GM12878 (cell line): ENCODE results near the gene PATJ. TPM values are rescaled to one million over a fixed set of nuclear protein-coding genes. Genes with fewer than 3 reads are reported as not detected.

Experiments
- ATAC-seq: fragments of 200-7000 bp; cut with Tn5 transposase; 3 replicates; pipeline ENCODE4 v1.9.1; 2020; ENCODE audit warnings: mild to moderate bottlenecking, moderate library complexity
- BruUV-seq: library from RNA; stranded (reverse); fragments of 400-500 nt; replicated peaks from 2 replicates; lab custom pipeline; 2021; lab: Mats Ljungman, UMichigan
- CTCF ChIA-PET: fragments of 300-600 bp; sonication (Branson Sonifier 250); formaldehyde crosslinking; extraction: SDS; loops from one replicate; lab custom pipeline; 2021; ENCODE audit warnings: inconsistent platforms; lab: Yijun Ruan, JAX
- POLR2A ChIA-PET: fragments of 350-600 bp; formaldehyde crosslinking; extraction: SDS; loops from one replicate; lab custom pipeline; 2021; ENCODE audit warnings: inconsistent platforms; lab: Charles Lee
- RAD21 ChIA-PET: fragments of 300-600 bp; sonication (Branson Sonifier 250); formaldehyde crosslinking; loops from one replicate; lab custom pipeline; 2023; ENCODE audit warnings: antibody characterized with exemption; ENCODE audit not compliant: unreplicated experiment; lab: Charles Lee
- SMC1A ChIA-PET: fragments of 300-600 bp; sonication (Branson Sonifier 250); formaldehyde crosslinking; loops from one replicate; lab custom pipeline; 2023; ENCODE audit not compliant: unreplicated experiment, uncharacterized antibody; lab: Charles Lee
- DNase-seq: peaks from one replicate; pipeline ENCODE4 v3.0.0-alpha.2; 2011; ENCODE audit warnings: low read depth, low spot score
- FAIRE-seq: peaks from 3 replicates; lab custom pipeline; 2011; peaks lifted over from hg19 to GRCh38; lab: Jason Lieb, UNC
- H2AFZ ChIP-seq: 2 replicates; pipeline ENCODE4 v1.6.0; 2011; ENCODE audit warnings: low read depth, low read length, control low read depth; ENCODE audit not compliant: control insufficient read depth
- H3K27ac ChIP-seq: 2 replicates; pipeline ENCODE4 v1.5.1; 2011; ENCODE audit warnings: control low read depth; ENCODE audit not compliant: control insufficient read depth, insufficient read depth
- H3K27me3 ChIP-seq, 2 experiments: replicated peaks in 1 of 2; 2 replicates each; pipeline versions ENCODE4 v1.6.0 to v1.6.1; 2011; ENCODE audit warnings: low read length in 1 of 2; ENCODE audit not compliant: control insufficient read depth in 2 of 2, insufficient read depth in 2 of 2
- H3K36me3 ChIP-seq, 2 experiments: 2 replicates each; pipeline ENCODE4 v1.5.1; 2011; ENCODE audit warnings: low read length in 1 of 2; ENCODE audit not compliant: control insufficient read depth in 2 of 2, insufficient read depth in 2 of 2
- H3K4me1 ChIP-seq: 2 replicates; pipeline ENCODE4 v1.6.1; 2011; ENCODE audit warnings: mild to moderate bottlenecking, low read length, moderate library complexity, mixed read lengths; ENCODE audit not compliant: control insufficient read depth, insufficient read depth
- H3K4me2 ChIP-seq: 2 replicates; pipeline ENCODE4 v1.6.0; 2011; ENCODE audit warnings: control low read depth; ENCODE audit not compliant: control insufficient read depth, insufficient read depth
- H3K4me3 ChIP-seq: fragments of 200-600 bp; sonication (generic); 2 replicates; pipeline ENCODE4 v1.5.1; 2016
- H3K79me2 ChIP-seq: 2 replicates; pipeline ENCODE4 v1.6.0; 2011; ENCODE audit warnings: low read length; ENCODE audit not compliant: control insufficient read depth, insufficient read depth
- H3K9ac ChIP-seq: 2 replicates; pipeline ENCODE4 v1.8.0; 2011; ENCODE audit warnings: low read length, control low read depth, mixed read lengths; ENCODE audit not compliant: control insufficient read depth, insufficient read depth
- H3K9me3 ChIP-seq: replicated peaks from 3 replicates; pipeline ENCODE4 v1.5.1; 2011; ENCODE audit warnings: mild to moderate bottlenecking, low read length; ENCODE audit not compliant: control insufficient read depth, insufficient read depth
- H4K20me1 ChIP-seq: 2 replicates; pipeline ENCODE4 v1.6.0; 2011; ENCODE audit not compliant: control insufficient read depth, insufficient read depth
- CBFB ChIP-seq: IDR thresholded peaks from 2 replicates; pipeline ENCODE4 v1.6.1; 2016; ENCODE audit warnings: antibody characterized with exemption, low read depth
- CBX3 ChIP-seq: fragments of 200-600 bp; sonication (generic); IDR thresholded peaks from 2 replicates; pipeline ENCODE4 v1.6.1; 2016; ENCODE audit warnings: low read depth, borderline replicate concordance
- CREM ChIP-seq: IDR thresholded peaks from 2 replicates; pipeline ENCODE4 v1.6.1; 2014; ENCODE audit warnings: antibody characterized with exemption, low read depth
- CTCF ChIP-seq, 3 experiments: IDR thresholded peaks in 2 of 3; conservative IDR thresholded peaks in 1 of 3; 2 replicates each; pipeline ENCODE4 v1.5.1; 2011; ENCODE audit warnings: low read depth in 3 of 3, low read length in 3 of 3, mild to moderate bottlenecking in 3 of 3, control low read depth in 2 of 3, moderate library complexity in 2 of 3, inconsistent platforms in 1 of 3, mixed read lengths in 1 of 3; ENCODE audit not compliant: control insufficient read depth in 2 of 3, insufficient read depth in 1 of 3; ENCODE audit errors: extremely low read depth in 1 of 3
- E4F1 ChIP-seq: fragments of 450-650 bp; IDR thresholded peaks from 2 replicates; pipeline ENCODE4 v1.6.1; 2018; ENCODE audit warnings: borderline replicate concordance, mild to moderate bottlenecking; ENCODE audit not compliant: partially characterized antibody
- EED ChIP-seq: sonication (generic); IDR thresholded peaks from 2 replicates; pipeline ENCODE4 v1.6.1; 2016; ENCODE audit warnings: antibody characterized with exemption, low read depth
- EP300 ChIP-seq, 2 experiments: fragments of 150-350 bp in 1 of 2; IDR thresholded peaks; 2 replicates each; pipeline ENCODE4 v1.6.1; 2011 to 2012; ENCODE audit warnings: low read depth in 2 of 2, low read length in 2 of 2, borderline replicate concordance in 1 of 2, improper control_type of control experiment in 1 of 2, inconsistent platforms in 1 of 2; ENCODE audit not compliant: control insufficient read depth in 1 of 2
- GATAD2B ChIP-seq: fragments of 450-650 bp; conservative IDR thresholded peaks from 2 replicates; pipeline ENCODE4 v1.6.1; 2017; ENCODE audit warnings: low read depth, mild to moderate bottlenecking, moderate library complexity
- MXI1 ChIP-seq: fragments of 150-350 bp; IDR thresholded peaks from 2 replicates; pipeline ENCODE4 v1.6.1; 2011; ENCODE audit warnings: low read depth, mild to moderate bottlenecking, inconsistent platforms, low read length, improper control_type of control experiment
- NFXL1 ChIP-seq: fragments of 450-650 bp; IDR thresholded peaks from 2 replicates; pipeline ENCODE4 v1.6.1; 2017; ENCODE audit warnings: antibody characterized with exemption, mild to moderate bottlenecking, borderline replicate concordance
- NR2C2 ChIP-seq: IDR thresholded peaks from 2 replicates; pipeline ENCODE4 v1.6.1; 2011; ENCODE audit warnings: borderline replicate concordance, low read depth; ENCODE audit not compliant: control insufficient read depth, insufficient read length
- NRF1 ChIP-seq: conservative IDR thresholded peaks from 2 replicates; pipeline ENCODE4 v1.6.1; 2011; ENCODE audit warnings: mild to moderate bottlenecking, low read depth, low read length, improper control_type of control experiment
- SIX5 ChIP-seq: IDR thresholded peaks from 2 replicates; pipeline ENCODE4 v1.6.1; 2011; ENCODE audit warnings: mild to moderate bottlenecking, low read depth, low read length, moderate library complexity; ENCODE audit not compliant: severe bottlenecking
- SMAD5 ChIP-seq: IDR thresholded peaks from 2 replicates; pipeline ENCODE4 v1.6.1; 2016; ENCODE audit warnings: antibody characterized with exemption, low read depth
- STAT1 ChIP-seq: fragments of 450-650 bp; conservative IDR thresholded peaks from 2 replicates; pipeline ENCODE4 v1.6.1; 2014; ENCODE audit warnings: antibody characterized with exemption, mild to moderate bottlenecking
- TAF1 ChIP-seq: IDR thresholded peaks from 2 replicates; pipeline ENCODE4 v1.6.1; 2011; ENCODE audit warnings: mild to moderate bottlenecking, low read depth, low read length, borderline replicate concordance
- ZBTB40 ChIP-seq: fragments of 450-650 bp; IDR thresholded peaks from 2 replicates; pipeline ENCODE4 v1.6.1; 2016; ENCODE audit warnings: mild to moderate bottlenecking, moderate library complexity, borderline replicate concordance
- WGBS: methylation state at CpG from one replicate; pipeline ENCODE4 v1.1.6; 2016; ENCODE audit warnings: low lambda C conversion rate; ENCODE audit not compliant: insufficient replicate concordance, insufficient coverage; ENCODE audit errors: missing lambda C conversion rate; 5-methylcytosine and 5-hydroxymethylcytosine counted together
- in situ Hi-C: fragments of 300-500 bp; cut with MboI; formaldehyde crosslinking; loops from 9 replicates; pipeline ENCODE4 v1.14.3; 2018; ENCODE audit warnings: mixed read lengths
- intact Hi-C: fragments of 100-400 bp; cut with micrococcal nuclease; formaldehyde crosslinking; loops from one replicate; pipeline ENCODE4 v1.14.2; 2022; ENCODE audit not compliant: unreplicated experiment
- polyA plus RNA-seq, 11 experiments: library from polyadenylated mRNA; depleted of rRNA in 4 of 11; unstranded in 6 of 11; stranded (reverse) in 5 of 11; fragments of >200 nt; fragmentation: Nextera tagmentation in 4 of 11; fragmentation: Illumina TruSeq in 1 of 11; extraction: Ambion mirVana in 4 of 11; extraction: Trizol in 1 of 11; gene quantifications; 1 replicate in 1 of 11; 2 replicates in 10 of 11; pipeline versions ENCODE4 v1.2.1 to v1.2.3, GENCODE V29; 2011 to 2016; ENCODE audit warnings: inconsistent platforms in 2 of 11, missing spikeins in 2 of 11, low read depth in 1 of 11
- total RNA-seq, 4 experiments: library from RNA; depleted of rRNA in 3 of 4; stranded (reverse); fragments of >200 nt in 3 of 4; fragmentation: Illumina TruSeq in 1 of 4; extraction: Trizol in 1 of 4; gene quantifications; 2 replicates each; pipeline versions ENCODE4 v1.2.1 to v1.2.3, GENCODE V29; 2013 to 2021

The PATJ gene
- total and polyA plus RNA-seq, 10 of the 15 experiments (the other 5 are each of a cell fraction or from before 2014, with no cell fraction given): 2.8 to 13.9 (median 6.9) TPM

- in situ Hi-C loops: no loop called here
Measured at GRCh38 chr1:61756773-61757172, 14.5 kb downstream of the PATJ start.

More at GRCh38 chr1:61756773-61757172, 14.5 kb downstream of the PATJ start:
- BruUV-seq: no TSS peak
- Histone ChIP-seq H3K79me2 (no peaks in the 10 kb centered on the region), H3K4me3 (no peak overlapping the region), H3K9ac (no peak overlapping the region), H3K27me3 (no peaks in the 10 kb centered on the region), H3K9me3 (no peaks in the 10 kb centered on the region), H3K27ac (no peak overlapping the region), H3K36me3 (no peaks in the 10 kb centered on the region), H2AFZ (no peak overlapping the region), H3K4me2 (no peak overlapping the region), H4K20me1 (no peaks in the 10 kb centered on the region), H3K4me1 (no peaks in the 10 kb centered on the region)
- WGBS: 61% methylated on average over 3 of the region's 3 CpGs
- ATAC-seq (no peak), DNase-seq (no peak), FAIRE-seq (no peak)
- ChIA-PET SMC1A (no interaction called here), POLR2A (no interaction called here), CTCF (no interaction called here), RAD21 (no interaction called here)
- intact Hi-C loops: no loop called here
- TF ChIP-seq SIX5: no peak
- TF ChIP-seq SMAD5: no peak
- no peak for TF ChIP-seq CREM
- no peak for TF ChIP-seq MXI1
- no peak for TF ChIP-seq GATAD2B
- TF ChIP-seq EP300 (IDR thresholded peaks at IDR 0.05; ENCODE audit: borderline replicate concordance in 1 of 2, control insufficient read depth in 1 of 2, low read depth in 2 of 2, low read length in 2 of 2): no peak
- TF ChIP-seq NR2C2: no peak
- no peak for TF ChIP-seq NFXL1
- TF ChIP-seq ZBTB40: no peak
- TF ChIP-seq TAF1: no peak
- no peak for TF ChIP-seq CBFB
- TF ChIP-seq CTCF (IDR thresholded peaks at IDR 0.05 in 2 of 3, conservative IDR thresholded peaks at IDR 0.05 in 1 of 3; ENCODE audit: control insufficient read depth in 2 of 3, extremely low read depth in 1 of 3, insufficient read depth in 1 of 3, low read depth in 3 of 3, low read length in 3 of 3): no peak
- no peak for TF ChIP-seq E4F1
- no peak for TF ChIP-seq EED
- no peak for TF ChIP-seq CBX3
- no peak for TF ChIP-seq NRF1
- no peak for TF ChIP-seq STAT1
